Raji (cell line): ENCODE data around the gene GOLGA6L7.

Source experiments
- POLR2A ChIP-seq: IDR thresholded peaks from 2 replicates; pipeline ENCODE4 v1.6.1; 2011; ENCODE audit warnings: low read depth, low read length, control low read depth; ENCODE audit not compliant: insufficient read depth

The GOLGA6L7 gene

DNA sequence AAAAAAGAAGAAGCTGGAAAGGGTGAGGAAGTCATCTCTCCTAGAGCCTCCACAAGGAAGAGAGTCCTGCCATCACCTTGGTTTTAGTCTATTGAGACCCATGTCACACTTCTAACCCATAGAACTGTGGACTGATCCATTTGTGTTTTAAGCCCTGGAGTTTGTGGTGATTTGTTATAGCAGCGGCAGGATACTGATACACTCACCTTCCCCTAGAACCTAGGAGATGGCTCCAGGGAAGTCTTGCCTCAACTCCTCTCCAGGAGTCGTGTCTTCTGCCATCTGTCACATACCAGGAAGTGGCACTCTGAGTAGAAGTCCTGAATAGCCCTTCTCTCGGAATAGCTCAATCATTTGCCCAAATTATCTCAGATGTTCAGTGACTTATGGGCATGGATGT lies 22.7 kb upstream of the GOLGA6L7 start:
- no peak for TF ChIP-seq POLR2A

DNA sequence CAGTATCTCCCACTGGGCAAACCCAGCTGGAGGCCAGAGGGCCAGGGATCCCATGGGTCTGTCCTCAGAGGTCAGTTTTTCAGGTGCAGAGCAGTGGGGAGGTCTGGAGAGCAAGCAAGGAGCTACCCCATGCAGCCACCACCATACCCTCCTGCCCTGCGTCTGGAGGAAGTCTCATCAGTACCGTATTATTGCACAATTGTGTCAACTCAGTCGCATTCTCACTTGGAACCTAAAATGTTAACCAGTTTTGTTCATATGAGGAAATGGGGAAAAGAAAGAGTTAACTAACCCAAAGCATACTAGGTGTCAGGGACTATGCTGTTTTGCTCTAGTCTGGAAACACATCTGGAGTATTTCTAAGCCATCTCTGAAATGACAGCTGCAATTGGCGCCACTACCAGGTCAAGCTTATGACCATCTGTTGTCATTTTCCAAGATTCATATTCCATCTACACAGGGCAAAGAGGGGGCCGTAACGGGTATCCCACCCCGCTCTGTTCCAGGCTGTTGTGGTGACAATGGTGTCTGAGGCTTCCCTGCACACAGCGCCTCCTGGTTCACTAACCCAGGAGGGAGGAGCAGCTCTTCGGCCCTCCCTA lies 20.4 kb upstream of the GOLGA6L7 start:
- no peak for TF ChIP-seq POLR2A

GRCh38 chr15:28861031-28861534 lies 12.6 kb upstream of the GOLGA6L7 start:
- no peak for TF ChIP-seq POLR2A
